AG08395 (cell line): ENCODE data around the gene FLVCR1.

Source experiments
- DNase-seq: peaks from one replicate; pipeline ENCODE4 v3.0.0; 2012; ENCODE audit warnings: mixed read lengths, low spot score

FLVCR1 gene

DNA sequence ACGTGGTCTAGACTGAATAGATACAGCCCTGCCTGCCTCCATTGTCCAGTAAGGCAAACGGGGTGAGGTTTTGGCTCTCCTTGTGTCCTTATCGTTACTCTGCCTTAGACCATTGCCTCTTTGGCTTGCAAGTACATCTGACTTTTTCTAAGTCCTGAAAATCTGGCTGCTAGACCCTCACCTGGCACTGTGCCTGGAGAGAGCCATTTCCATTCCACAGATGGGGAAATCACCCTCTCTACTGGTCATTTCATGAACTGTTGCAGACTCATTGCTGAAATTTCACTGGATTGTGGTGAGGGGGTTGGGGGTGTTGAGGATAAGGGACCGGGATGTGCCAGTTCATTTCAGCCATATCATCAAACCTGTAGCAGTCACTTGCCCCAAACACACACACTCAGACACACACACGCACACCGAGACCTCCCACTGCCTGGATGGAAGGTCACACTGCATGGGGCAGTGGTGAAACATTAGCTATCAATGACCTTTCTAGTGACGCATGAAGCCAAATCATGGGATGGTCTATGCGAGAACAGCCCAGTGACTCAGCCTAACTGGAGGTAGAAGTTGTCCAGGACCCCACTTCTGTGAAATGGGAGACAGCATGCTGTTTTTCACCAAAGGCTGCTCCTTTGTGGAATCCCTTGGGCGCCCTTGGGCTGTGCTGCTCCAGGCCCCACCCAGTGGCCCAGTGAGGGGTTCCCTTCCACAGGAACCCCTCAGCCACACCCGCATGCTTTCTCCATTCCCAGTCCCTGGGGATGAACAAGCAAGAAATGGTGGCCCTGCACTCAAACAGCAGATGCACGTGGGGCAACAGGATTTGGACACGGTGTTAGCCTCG is 57.4 kb downstream of the FLVCR1 start:
- DNase-seq: no peak

DNA sequence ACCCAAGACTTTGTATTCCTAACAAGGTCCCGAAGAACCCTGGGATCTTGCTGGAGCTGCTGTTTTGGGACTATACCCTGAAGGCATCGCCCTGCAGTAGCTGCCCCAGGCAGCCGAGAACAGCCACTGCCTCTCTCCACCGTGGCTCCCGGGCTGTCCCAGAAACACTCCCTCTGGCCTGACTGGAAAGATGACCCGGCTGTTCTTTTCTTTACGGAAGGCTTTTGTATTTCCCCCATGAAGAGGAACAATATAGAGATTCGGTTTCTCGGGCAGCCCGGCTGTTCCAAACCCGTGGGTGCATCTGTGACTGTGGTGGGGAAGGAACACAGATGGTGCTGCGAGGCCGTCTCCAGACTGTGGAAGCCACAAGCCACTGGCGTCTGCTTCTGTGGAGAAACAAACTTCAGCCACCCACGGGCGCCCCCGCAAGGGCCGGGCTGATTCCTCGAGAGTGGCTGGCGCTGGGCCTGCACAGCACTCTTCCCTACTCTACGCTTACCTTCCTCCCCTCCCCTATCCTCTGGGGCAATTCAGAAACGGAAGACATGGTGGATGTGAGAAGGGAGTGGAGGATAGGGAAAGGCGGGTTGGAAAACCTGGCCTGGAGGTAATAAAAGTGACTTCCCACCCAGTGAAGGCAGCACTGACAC is 58.5 kb downstream of the FLVCR1 start:
- peak; percentile 20 for DNase-seq

- DNase-seq: no peak
Measured at GRCh38 chr1:212917134-212917485, 59.0 kb downstream of the FLVCR1 start.

DNA sequence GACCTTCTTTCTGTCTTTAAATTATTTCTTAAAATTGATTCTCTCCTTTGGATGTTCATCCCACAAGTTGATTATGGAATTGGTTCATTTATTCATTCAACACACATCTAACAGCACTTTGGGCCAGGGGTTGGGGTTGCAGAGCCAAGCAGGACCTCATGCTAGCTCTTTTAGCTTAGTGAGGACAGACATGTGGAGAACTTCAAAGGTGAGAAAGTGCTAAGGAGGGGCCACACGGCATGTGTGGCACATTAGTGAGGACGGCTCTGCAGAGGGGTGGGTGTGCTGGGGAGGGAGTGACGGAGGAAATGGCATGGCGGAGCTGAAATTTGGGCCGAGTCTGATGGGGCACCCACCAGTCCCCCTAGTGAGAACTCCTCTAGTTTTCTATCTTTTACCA is 59.8 kb downstream of the FLVCR1 start:
- no peak for DNase-seq

DNA sequence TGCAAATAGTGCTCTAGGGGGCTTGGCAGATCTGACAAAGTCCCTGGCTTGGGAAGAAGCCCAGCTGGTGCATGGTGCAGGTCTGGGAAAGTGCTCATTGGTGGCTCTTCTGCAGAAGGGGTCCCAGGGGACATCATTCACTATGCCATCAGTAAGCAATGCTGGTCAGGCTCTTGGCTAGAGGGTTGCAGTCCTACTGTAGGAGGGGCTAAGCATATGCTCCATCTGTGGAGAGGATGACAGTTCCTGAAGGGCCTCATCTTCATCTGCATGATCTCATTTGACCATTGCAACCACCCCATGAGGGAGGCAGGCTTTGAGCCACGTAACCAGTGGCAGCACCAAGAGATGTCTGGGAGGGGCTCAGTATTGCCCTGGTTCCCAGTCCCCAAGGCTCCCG is 60.7 kb downstream of the FLVCR1 start:
- no peak for DNase-seq

DNA sequence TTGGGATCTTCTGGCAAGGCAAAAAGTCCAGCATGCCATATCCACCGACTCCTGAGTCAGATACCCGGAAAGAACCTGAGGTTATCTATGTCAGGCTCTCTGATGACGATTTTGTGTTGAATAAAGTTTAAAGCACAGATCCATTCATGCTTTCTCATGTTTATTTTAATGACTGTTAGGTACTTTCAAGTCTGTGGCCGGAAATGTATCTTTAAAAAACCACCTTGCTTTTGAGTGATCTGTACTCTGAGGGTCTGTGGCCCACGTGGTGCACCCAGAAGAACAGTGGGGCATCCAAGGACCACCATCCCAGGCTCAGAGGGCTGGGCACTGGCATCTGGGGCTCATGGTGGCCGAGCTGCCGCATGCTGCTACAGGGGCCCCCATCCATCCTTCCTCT is 62.2 kb downstream of the FLVCR1 start:
- no peak for DNase-seq

DNA sequence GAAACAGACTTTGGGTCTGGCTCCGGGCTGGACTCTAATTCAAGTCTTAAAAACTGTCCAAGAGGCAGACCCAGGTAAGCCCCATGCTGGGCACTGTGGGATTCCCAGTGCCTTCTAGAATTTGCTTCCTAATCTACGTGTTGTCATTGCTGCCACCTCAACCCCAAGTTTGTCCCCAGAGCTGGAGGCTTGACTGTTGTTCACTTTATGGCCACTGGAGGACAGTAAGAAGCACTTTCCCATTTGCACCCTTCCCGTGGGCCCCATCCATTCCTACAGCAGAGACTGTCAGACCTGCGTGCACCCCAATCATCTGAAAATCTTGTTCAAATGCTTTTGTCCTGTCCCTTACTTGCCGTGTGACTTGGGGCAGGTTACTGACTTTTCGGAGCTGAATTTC is 62.8 kb downstream of the FLVCR1 start:
- DNase-seq: no peak

DNA sequence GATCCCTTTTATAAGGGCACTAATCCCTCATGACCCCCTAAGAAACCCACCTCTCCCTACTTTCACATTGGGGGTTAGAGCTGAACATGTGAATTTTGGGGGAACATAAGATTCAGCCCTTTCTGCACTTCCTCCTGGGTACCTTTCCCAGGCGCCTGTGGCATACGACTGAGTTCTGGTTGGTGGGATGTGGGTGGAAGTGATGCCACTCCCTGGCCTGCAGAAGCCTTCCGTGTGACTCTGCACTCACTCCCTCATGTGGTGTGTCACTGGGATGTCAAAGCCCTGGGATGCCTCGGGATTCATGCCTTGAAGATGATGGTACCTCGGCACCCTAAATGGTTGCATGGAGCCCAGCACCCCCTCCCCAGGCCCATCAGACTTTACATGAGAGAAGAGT is 63.9 kb downstream of the FLVCR1 start:
- DNase-seq: no peak

- no peak for DNase-seq
Measured at GRCh38 chr1:212926372-212926771, 68.3 kb downstream of the FLVCR1 start.

DNA sequence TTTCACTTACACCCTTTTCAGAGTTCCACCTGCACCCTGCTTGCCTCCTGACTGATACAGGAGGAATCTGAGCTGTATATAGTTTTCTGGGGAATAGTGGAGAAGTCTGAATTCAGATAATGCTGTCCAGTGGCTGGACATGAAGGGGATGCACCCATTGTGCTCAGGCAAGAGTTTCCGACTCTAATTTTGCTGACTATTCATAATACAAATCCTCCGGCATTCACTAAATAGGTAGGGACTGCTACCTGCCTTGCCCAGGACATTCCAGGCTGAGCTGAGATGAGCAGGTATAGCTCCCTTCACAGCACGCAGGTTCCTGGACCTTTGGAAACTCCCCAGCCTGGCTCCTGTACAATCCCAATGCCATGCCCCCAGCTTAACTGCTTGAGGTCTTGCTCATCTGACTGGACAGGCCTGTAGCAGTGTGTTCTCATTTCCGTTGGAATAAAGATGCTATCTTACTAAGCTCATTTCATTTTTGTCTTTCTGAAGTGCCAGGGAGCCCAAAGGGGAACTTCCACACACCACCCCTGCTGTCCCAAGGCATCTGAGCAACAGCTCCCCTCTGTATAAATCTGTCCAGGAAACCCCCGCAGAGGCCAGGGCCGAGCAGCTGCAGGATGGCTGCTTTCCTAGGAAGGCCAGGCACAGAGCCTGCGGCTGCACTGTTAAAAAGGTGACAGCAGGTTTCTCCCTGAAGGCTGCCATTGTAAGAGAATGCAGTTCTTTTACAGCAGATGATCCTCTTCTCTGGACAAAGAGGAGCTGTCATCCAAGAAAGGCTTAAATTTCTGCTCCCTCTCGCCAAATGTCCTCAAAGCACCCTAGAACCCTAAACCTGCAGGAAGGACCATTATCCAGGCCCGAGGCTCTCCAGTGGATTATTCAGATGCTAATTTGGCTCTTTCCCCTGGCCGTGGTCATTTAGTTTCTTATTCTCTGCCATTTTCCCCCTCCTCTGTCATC is 70.5 kb downstream of the FLVCR1 start:
- DNase-seq: no peak

GRCh38 chr1:212930986-212931678 is 73.1 kb downstream of the FLVCR1 start:
- DNase-seq: no peak

- no peak for DNase-seq
Measured at GRCh38 chr1:212933815-212934471, 75.9 kb downstream of the FLVCR1 start.

DNA sequence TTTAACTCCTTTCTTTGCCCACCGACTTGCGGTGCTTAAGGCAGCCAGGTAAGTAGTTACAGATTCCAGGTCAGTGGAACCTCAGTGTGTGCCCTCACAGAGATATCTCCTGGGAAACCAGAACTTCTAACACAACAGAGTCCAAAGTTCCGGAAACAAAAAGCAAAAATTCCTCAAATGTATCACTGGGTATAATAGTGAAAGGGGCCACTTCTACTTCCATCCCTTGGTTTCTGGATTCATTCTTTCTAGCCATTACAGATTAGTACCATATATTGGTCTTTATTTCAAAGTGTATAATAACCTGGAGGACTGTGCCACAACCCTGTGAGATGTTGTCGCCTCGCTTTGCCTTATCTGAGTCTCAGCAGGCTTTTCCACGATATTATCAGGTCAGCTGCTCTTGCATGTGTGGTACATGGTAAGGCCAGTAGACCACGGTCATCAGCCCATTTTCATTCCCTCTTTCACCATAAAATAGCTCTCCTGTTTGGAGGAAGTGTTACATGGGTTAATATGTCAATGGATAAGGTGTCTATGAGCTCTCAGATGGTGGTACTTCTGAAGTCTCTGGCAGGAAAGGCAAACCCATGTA is 77.4 kb downstream of the FLVCR1 start:
- DNase-seq: no peak

GRCh38 chr1:212937034-212937433 is 79.0 kb downstream of the FLVCR1 start:
- no peak for DNase-seq

DNA sequence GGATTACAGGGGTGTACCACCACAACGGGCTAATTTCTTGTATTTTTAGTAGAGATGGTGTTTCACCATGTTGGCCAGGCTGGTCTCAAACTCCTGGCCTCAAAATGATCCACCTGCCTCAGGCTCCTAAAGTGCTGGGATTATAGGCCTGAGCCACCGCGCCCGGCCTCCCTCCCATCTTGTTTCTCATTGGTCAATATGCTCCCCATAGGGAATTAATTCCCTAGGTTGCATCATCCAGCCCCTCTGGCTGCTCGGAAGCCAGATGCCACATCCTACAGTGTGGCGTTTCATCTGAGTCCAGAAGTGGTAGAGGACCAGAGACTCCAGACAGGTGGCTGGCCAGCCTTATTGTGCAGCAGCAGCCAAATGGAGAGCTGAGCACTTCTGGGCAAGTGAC is 80.8 kb downstream of the FLVCR1 start:
- no peak for DNase-seq

GRCh38 chr1:212941452-212941851 is 83.4 kb downstream of the FLVCR1 start:
- no peak for DNase-seq

GRCh38 chr1:212942679-212943392 is 84.8 kb downstream of the FLVCR1 start:
- DNase-seq: no peak

- DNase-seq: no peak
Measured at GRCh38 chr1:212943393-212943710, 85.3 kb downstream of the FLVCR1 start.

- DNase-seq: no peak
Measured at GRCh38 chr1:212944229-212944901, 86.3 kb downstream of the FLVCR1 start.

GRCh38 chr1:212945056-212945455 is 87.0 kb downstream of the FLVCR1 start:
- no peak for DNase-seq
